Neural cell (in vitro differentiated cells): ENCODE results near the gene SLC34A3. TPM values are rescaled to one million over a fixed set of nuclear protein-coding genes. Genes with fewer than 3 reads are reported as not detected.
A peak's percentile ranks its signal among the peaks of the same experiment; 100 is the strongest.

Experiments used
- H2AFZ ChIP-seq: fragments of 200-600, 300-800 bp; sonication (generic), shearing (Covaris generic); 2 replicates; pipeline ENCODE4 v1.6.0; 2014; ENCODE audit warnings: low read depth, mild to moderate bottlenecking, antibody characterized with exemption, low read length, moderate library complexity
- H3F3A ChIP-seq: fragments of 200-600 bp; shearing (Covaris generic); 2 replicates; pipeline ENCODE4 v1.6.1; 2016; ENCODE audit warnings: mild to moderate bottlenecking, moderate library complexity, mixed read lengths, antibody characterized with exemption, low read length; ENCODE audit not compliant: insufficient read depth, poor library complexity, severe bottlenecking
- H3K27ac ChIP-seq: fragments of 200-600, 300-800 bp; sonication (generic), shearing (Covaris generic); 2 replicates; pipeline ENCODE4 v1.5.1; 2014; ENCODE audit warnings: mild to moderate bottlenecking, low read length, moderate library complexity
- H3K27me3 ChIP-seq: fragments of 300-800, 200-600 bp; sonication (generic), shearing (Covaris generic); 2 replicates; pipeline ENCODE4 v1.6.0; 2014; ENCODE audit warnings: mild to moderate bottlenecking, low read depth, low read length, moderate library complexity; ENCODE audit not compliant: insufficient read depth
- H3K36me3 ChIP-seq: fragments of 300-800, 200-600 bp; sonication (generic), shearing (Covaris generic); 2 replicates; pipeline ENCODE4 v1.5.1; 2014; ENCODE audit warnings: mild to moderate bottlenecking, antibody characterized with exemption, low read length, moderate library complexity; ENCODE audit not compliant: insufficient read depth
- H3K4me2 ChIP-seq: fragments of 300-800, 200-600 bp; sonication (generic), shearing (Covaris generic); 2 replicates; pipeline ENCODE4 v1.6.0; 2014; ENCODE audit warnings: mild to moderate bottlenecking, low read length
- H3K4me3 ChIP-seq: fragments of 300-800, 200-600 bp; sonication (generic), shearing (Covaris generic); 2 replicates; pipeline ENCODE4 v1.5.1; 2014; ENCODE audit warnings: mild to moderate bottlenecking, low read length, moderate library complexity
- H3K79me2 ChIP-seq: fragments of 200-600 bp; shearing (Covaris generic); replicated peaks from 2 replicates; pipeline ENCODE4 v1.6.0; 2014; ENCODE audit warnings: mild to moderate bottlenecking, low read length, moderate library complexity; ENCODE audit not compliant: insufficient read depth
- H3K9ac ChIP-seq: fragments of 300-800, 200-600 bp; sonication (generic), shearing (Covaris generic); 2 replicates; pipeline ENCODE4 v1.6.1; 2016; ENCODE audit warnings: mild to moderate bottlenecking, low read length, mixed read lengths
- H3K9me2 ChIP-seq: fragments of 200-600 bp; shearing (Covaris generic); 2 replicates; pipeline ENCODE4 v1.6.1; 2016; ENCODE audit warnings: mild to moderate bottlenecking, low read length, mixed read lengths; ENCODE audit not compliant: insufficient read depth
- H3K9me3 ChIP-seq: fragments of 200-600, 300-800 bp; sonication (generic), shearing (Covaris generic); 2 replicates; pipeline ENCODE4 v1.6.1; 2016; ENCODE audit warnings: mild to moderate bottlenecking, mixed run types, low read length, moderate library complexity, mixed read lengths
- H4K20me1 ChIP-seq: fragments of 200-600 bp; shearing (Covaris generic); 2 replicates; pipeline ENCODE4 v1.6.1; 2016; ENCODE audit warnings: mild to moderate bottlenecking, mixed run types; ENCODE audit not compliant: insufficient read depth
- EP300 ChIP-seq: fragments of 450-650 bp; conservative IDR thresholded peaks from 2 replicates; pipeline ENCODE4 v1.6.1; 2014; ENCODE audit warnings: antibody characterized with exemption, mild to moderate bottlenecking, moderate library complexity; ENCODE audit not compliant: poor library complexity, severe bottlenecking
- MXI1 ChIP-seq: fragments of 450-650 bp; conservative IDR thresholded peaks from 2 replicates; pipeline ENCODE4 v1.6.1; 2014; ENCODE audit warnings: antibody characterized with exemption, mild to moderate bottlenecking; ENCODE audit not compliant: poor library complexity, severe bottlenecking
- POLR2AphosphoS5 ChIP-seq: IDR thresholded peaks from 2 replicates; pipeline ENCODE4 v1.6.1; 2012
- RAD21 ChIP-seq: fragments of 450-650 bp; conservative IDR thresholded peaks from 2 replicates; pipeline ENCODE4 v1.6.1; 2014; ENCODE audit warnings: antibody characterized with exemption, mild to moderate bottlenecking, moderate library complexity
- TAF1 ChIP-seq: IDR thresholded peaks from 2 replicates; pipeline ENCODE4 v1.6.1; 2012; ENCODE audit warnings: low read depth
- polyA plus RNA-seq: library from polyadenylated mRNA; depleted of rRNA; stranded (reverse); fragments of >200 nt; gene quantifications from 2 replicates; pipeline ENCODE4 v1.2.3, GENCODE V29; 2014
- TF ChIP-seq, protein P1 (sequence below): IDR thresholded peaks from 2 replicates; pipeline ENCODE4 v1.6.1; 2012; ENCODE audit warnings: borderline replicate concordance

Gene SLC34A3
- polyA plus RNA-seq, 1 donor from 2014 or later: 0.27 TPM

DNA sequence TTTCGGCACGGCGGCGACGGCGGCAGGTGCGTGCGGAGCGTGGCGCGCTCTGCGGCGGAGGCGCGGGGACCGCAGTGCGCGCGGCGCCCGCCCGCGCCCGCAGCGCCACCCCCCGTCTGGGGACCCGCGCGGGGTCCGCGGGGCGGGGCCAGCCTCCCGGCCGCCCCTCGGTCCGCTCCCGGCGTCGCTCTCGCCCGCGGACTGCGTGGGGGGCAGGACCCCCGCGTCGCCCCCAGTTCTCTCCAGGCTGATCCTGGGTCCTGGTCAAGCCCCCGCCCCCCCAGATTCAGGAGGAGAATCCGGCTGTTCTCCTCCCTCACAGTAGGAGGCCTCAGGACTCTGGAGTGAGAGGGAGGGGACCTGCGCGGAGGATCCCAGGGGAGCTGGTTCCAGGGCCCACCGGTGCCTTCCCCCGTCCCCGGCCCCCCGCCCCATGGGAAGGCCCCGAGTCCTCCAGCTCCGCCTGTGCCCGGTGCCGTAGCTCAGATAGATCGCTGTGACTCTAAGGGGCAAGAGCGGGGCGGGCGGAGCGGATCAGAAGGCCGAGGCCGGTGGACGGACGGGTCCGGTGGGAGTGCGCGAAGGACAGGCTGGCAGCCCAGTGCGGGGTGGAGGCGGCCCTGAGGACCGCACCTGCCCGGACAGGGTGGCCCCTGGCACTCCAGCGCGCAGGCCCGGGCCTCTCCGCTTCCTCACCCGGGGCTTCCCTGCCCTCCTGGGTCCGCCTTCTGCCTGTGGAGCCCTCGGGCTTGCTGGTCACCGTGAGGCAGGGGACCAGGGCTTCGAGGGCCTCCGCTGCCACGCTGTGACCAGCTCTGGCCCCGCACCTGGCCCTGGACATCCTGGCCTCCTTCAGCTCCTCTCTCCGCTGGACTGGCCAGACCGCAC, 8.3 kb upstream of the SLC34A3 start, which contains the start of gene RNF208:
Gene RNF208 (minus strand): TSS at position 51 of the 888 bp plus-strand sequence. CDS start 1,028 bp downstream, outside the sequence.
- Histone ChIP-seq H3F3A (no peaks in the 10 kb centered on the region), H3K9me2 (no peaks in the 10 kb centered on the region), H3K9ac (peak within 1 kb of the TSS; percentile 89), H3K4me2 (peak within 1 kb of the TSS; percentile 65), H4K20me1 (no peaks in the 10 kb centered on the region), H2AFZ (peak within 1 kb of the TSS; percentile 65), H3K4me3 (peak within 1 kb of the TSS; percentile 98), H3K79me2 (no peaks in the 10 kb centered on the region), H3K36me3 (no peaks in the 10 kb centered on the region), H3K9me3 (no peaks in the 10 kb centered on the region), H3K27ac (peak within 1 kb of the TSS; percentile 61), H3K27me3 (no peaks in the 10 kb centered on the region)
- TF ChIP-seq MXI1 (no peak), EP300 (no peak), POLR2AphosphoS5 (peak; percentile 27)

DNA sequence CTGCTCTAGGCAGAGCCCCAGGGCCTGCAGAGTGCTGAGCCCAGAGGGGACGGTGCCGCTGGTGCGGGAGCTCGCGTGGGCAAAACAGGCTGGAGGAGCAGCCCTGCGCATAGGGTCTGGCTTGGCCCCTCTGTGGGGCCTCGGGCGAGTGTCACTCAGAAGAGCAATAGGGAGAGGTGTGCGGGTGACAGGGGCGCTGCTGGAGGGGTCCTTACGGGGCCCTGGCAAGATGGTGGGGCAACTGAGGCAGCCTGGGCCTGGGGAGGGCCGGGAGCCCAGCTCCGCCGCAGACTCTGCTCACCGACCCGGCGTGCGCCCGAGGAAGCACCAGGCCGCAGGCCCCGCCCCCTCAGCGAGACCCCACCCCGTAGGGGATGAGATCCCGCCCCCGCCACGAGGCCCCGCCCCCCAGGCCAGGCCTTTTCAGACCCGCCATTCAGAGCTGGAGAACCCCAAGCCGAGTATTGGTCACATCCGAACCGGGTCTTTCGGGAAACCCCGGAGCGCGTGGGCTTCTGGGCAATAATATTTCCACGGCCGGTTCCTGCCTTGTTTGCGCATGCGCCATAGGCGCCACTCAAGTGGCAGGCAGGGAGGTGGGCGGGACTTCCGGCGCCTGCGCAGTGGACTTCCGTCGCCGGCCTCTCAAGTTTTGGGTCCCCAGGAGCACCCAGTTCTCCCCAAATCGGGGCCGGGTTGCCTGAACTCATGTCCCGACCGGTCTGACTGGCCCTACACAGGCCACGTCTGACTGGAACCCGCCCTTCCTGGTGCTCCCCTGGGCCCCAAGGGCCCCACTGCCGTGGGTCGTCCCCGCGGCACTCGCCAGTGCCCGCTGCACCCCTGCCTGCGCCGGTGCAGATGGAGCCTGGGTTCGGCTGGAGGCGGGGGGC, 7.4 kb upstream of the SLC34A3 start:
- Histone ChIP-seq H3K27me3 (no peaks in the 10 kb centered on the region), H3K79me2 (no peaks in the 10 kb centered on the region), H3K9ac (peak overlapping the region; percentile 89), H3F3A (no peaks in the 10 kb centered on the region), H2AFZ (peak overlapping the region; percentile 91), H3K36me3 (no peaks in the 10 kb centered on the region), H3K9me3 (no peaks in the 10 kb centered on the region), H3K4me2 (peak overlapping the region; percentile 89), H3K27ac (peak overlapping the region; percentile 61), H3K9me2 (no peaks in the 10 kb centered on the region), H3K4me3 (peak overlapping the region; percentile 98), H4K20me1 (no peaks in the 10 kb centered on the region)
- TF ChIP-seq POLR2AphosphoS5: peak; percentile 52
- no peak for TF ChIP-seq RAD21
- TF ChIP-seq TAF1: peak; percentile 54
- TF ChIP-seq, protein P1, sequence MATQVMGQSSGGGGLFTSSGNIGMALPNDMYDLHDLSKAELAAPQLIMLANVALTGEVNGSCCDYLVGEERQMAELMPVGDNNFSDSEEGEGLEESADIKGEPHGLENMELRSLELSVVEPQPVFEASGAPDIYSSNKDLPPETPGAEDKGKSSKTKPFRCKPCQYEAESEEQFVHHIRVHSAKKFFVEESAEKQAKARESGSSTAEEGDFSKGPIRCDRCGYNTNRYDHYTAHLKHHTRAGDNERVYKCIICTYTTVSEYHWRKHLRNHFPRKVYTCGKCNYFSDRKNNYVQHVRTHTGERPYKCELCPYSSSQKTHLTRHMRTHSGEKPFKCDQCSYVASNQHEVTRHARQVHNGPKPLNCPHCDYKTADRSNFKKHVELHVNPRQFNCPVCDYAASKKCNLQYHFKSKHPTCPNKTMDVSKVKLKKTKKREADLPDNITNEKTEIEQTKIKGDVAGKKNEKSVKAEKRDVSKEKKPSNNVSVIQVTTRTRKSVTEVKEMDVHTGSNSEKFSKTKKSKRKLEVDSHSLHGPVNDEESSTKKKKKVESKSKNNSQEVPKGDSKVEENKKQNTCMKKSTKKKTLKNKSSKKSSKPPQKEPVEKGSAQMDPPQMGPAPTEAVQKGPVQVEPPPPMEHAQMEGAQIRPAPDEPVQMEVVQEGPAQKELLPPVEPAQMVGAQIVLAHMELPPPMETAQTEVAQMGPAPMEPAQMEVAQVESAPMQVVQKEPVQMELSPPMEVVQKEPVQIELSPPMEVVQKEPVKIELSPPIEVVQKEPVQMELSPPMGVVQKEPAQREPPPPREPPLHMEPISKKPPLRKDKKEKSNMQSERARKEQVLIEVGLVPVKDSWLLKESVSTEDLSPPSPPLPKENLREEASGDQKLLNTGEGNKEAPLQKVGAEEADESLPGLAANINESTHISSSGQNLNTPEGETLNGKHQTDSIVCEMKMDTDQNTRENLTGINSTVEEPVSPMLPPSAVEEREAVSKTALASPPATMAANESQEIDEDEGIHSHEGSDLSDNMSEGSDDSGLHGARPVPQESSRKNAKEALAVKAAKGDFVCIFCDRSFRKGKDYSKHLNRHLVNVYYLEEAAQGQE: peak; percentile 53
